GM18951 (cell line): ENCODE data around the gene HAPLN2.

Experiments
- POLR2A ChIP-seq: IDR thresholded peaks from 4 replicates; pipeline ENCODE4 v1.6.1; 2011; ENCODE audit warnings: mild to moderate bottlenecking; ENCODE audit not compliant: insufficient read length, insufficient read depth; ENCODE audit errors: extremely low read depth
- in situ Hi-C: fragments of 300-500 bp; cut with MboI; formaldehyde crosslinking; loops from one replicate; pipeline ENCODE4 v1.12.0; 2022; ENCODE audit warnings: low sequenced_read_pairs, mixed read lengths, inconsistent platforms; ENCODE audit not compliant: unreplicated experiment

Gene HAPLN2

GRCh38 chr1:156659988-156660751 lies 41.0 kb downstream of the HAPLN2 start:
- TF ChIP-seq POLR2A: peak; percentile 37

GRCh38 chr1:156660752-156661112 lies 41.5 kb downstream of the HAPLN2 start:
- TF ChIP-seq POLR2A: no peak
- in situ Hi-C loops: no loop called here

More at GRCh38 chr1:156659988-156660751, 41.0 kb downstream of the HAPLN2 start:
- in situ Hi-C loops: no loop called here

GRCh38 chr1:156662005-156662799 lies 43.0 kb downstream of the HAPLN2 start:
- in situ Hi-C loops: no loop called here
- no peak for TF ChIP-seq POLR2A

- TF ChIP-seq POLR2A: no peak
- in situ Hi-C loops: no loop called here
Observed at GRCh38 chr1:156662800-156663055, 43.5 kb downstream of the HAPLN2 start.

- in situ Hi-C loops: no loop called here
- TF ChIP-seq POLR2A: no peak
Observed at GRCh38 chr1:156663178-156663577, 44.0 kb downstream of the HAPLN2 start.

- in situ Hi-C loops: no loop called here
- no peak for TF ChIP-seq POLR2A
Observed at GRCh38 chr1:156664046-156664766, 45.0 kb downstream of the HAPLN2 start.

GRCh38 chr1:156664767-156665411 lies 45.7 kb downstream of the HAPLN2 start:
- no peak for TF ChIP-seq POLR2A
- in situ Hi-C loops: no loop called here

GRCh38 chr1:156665539-156665938 lies 46.3 kb downstream of the HAPLN2 start:
- in situ Hi-C loops: no loop called here
- no peak for TF ChIP-seq POLR2A

GRCh38 chr1:156666862-156667609 lies 47.8 kb downstream of the HAPLN2 start:
- in situ Hi-C loops: no loop called here
- TF ChIP-seq POLR2A: no peak

- in situ Hi-C loops: no loop called here
- no peak for TF ChIP-seq POLR2A
Observed at GRCh38 chr1:156667610-156667967, 48.4 kb downstream of the HAPLN2 start.

- TF ChIP-seq POLR2A: no peak
- in situ Hi-C loops: no loop called here
Observed at GRCh38 chr1:156667968-156668709, 48.9 kb downstream of the HAPLN2 start.

GRCh38 chr1:156668801-156669637 lies 49.8 kb downstream of the HAPLN2 start:
- in situ Hi-C loops: no loop called here
- no peak for TF ChIP-seq POLR2A

- in situ Hi-C loops: no loop called here
Observed at GRCh38 chr1:156669794-156670193, 50.6 kb downstream of the HAPLN2 start.

More at GRCh38 chr1:156669794-156670193, 50.6 kb downstream of the HAPLN2 start:
- TF ChIP-seq POLR2A: no peak
